ENCODE measurements around the gene PGM2. TPM values are rescaled to one million over a fixed set of nuclear protein-coding genes. Genes with fewer than 3 reads are reported as not detected.

The PGM2 gene
- total and polyA plus RNA-seq, 12 donors = 5.9 to 16.4 (median 8.8) TPM

DNA sequence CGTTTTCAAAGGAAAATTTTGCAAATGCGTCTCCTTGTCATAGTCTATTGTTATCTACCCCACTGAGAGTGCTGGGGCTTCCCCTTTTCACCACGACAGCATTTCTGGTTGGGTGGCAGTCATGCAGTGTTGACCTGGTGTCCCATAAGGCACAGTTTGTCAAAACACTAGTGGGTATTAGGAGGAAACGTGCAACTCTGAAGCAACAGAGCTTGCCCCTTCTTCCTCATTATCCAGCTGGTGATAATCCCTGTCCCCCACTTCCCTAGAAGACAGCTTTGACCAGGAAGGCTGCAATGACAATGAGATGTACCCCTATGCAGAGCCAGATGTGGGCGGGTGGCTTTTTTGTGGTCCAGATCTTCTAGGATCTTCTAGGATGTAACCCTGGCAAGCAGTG lies 66.2 kb downstream of the PGM2 start:
- H3K27ac ChIP-seq = peak overlapping the region in 5 of 10 donors; percentile 85 to 92 (median 89)
- 57 to 61% methylated on average over 5 of the region's 5 CpGs for WGBS, 2 donors
- no peaks in the 10 kb centered on the region for H3K27me3 ChIP-seq
- intact Hi-C loops (cut with DNase I) = loop anchor here in 9 of 10 donors (2.0 to 10.0 kb wide), 13 partner anchors 65 to 228 kb away; partner anchors contain the start of gene PGM2 (in 2 of the 9)
- DNase-seq (no peak), ATAC-seq (no peak)
- peaks cover 0 to 60% (median 32%) of the 10 kb centered on the region in 9 donors for H3K4me1 ChIP-seq
- H3K36me3 ChIP-seq = no peaks in the 10 kb centered on the region
- H3K9me3 ChIP-seq = no peaks in the 10 kb centered on the region
- peak overlapping the region in 5 of 10 donors; percentile 65 to 96 (median 90) for H3K4me3 ChIP-seq
- no peak for TF ChIP-seq CTCF (IDR thresholded peaks at IDR 0.05)

GRCh38 chr4:37893164-37893563 lies 66.7 kb downstream of the PGM2 start:
- Histone ChIP-seq H3K27me3 (no peaks in the 10 kb centered on the region), H3K36me3 (no peaks in the 10 kb centered on the region), H3K4me1 (peaks cover 0 to 64% (median 32%) of the 10 kb centered on the region in 9 donors), H3K4me3 (peak overlapping the region in 1 of 10 donors; percentile 89), H3K9me3 (no peaks in the 10 kb centered on the region), H3K27ac (peak overlapping the region in 2 of 10 donors; percentile 85 to 92)
- ATAC-seq (no peak), DNase-seq (no peak)
- 79 to 85% methylated on average over 3 of the region's 3 CpGs for WGBS, 2 donors
- TF ChIP-seq CTCF (IDR thresholded peaks at IDR 0.05) = no peak
- intact Hi-C loops (cut with DNase I) = loop anchor here in 9 of 10 donors (2.0 to 10.0 kb wide), 13 partner anchors 66 to 228 kb away; partner anchors contain the start of gene PGM2 (in 2 of the 9)

DNA sequence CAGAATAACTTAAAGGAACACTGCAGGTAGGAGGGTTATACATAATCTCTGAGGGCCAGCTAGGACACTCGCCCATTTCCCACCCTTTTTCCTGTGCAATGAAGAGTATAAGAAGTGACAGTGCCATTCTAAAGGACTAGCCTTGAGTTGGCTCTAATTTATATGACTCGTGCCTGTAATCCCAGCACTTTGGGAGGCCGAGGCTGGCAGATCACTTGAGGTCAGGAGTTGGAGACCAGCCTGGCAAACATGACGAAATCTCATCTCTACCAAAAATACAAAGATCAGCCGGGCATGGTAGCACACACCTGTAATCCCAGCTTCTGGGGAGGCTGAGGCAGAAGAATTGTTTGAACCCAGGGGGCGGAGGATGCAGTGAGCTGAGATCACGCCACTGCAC lies 68.8 kb downstream of the PGM2 start:
- DNase-seq (no peak), ATAC-seq (no peak)
- intact Hi-C loops (cut with DNase I) = loop anchor here in 5 of 10 donors (10.0 kb wide), 5 partner anchors 70 to 230 kb away; partner anchors contain the start of gene PGM2 (in 1 of the 5)
- no peak overlapping the region for H3K27ac ChIP-seq
- H3K4me3 ChIP-seq = no peak overlapping the region
- no peak for TF ChIP-seq CTCF (IDR thresholded peaks at IDR 0.05)
- no peaks in the 10 kb centered on the region for H3K9me3 ChIP-seq
- no peaks in the 10 kb centered on the region for H3K36me3 ChIP-seq
- WGBS, 2 donors = 79 to 83% methylated on average over 7 of the region's 7 CpGs
- peaks cover 0 to 49% (median 24%) of the 10 kb centered on the region in 9 donors for H3K4me1 ChIP-seq
- no peaks in the 10 kb centered on the region for H3K27me3 ChIP-seq

- H3K27ac ChIP-seq = no peak overlapping the region
- ATAC-seq = no peak
- intact Hi-C loops (cut with DNase I) = loop anchor here in 5 of 10 donors (10.0 kb wide), 5 partner anchors 72 to 232 kb away; partner anchors contain the start of gene PGM2 (in 1 of the 5)
- no peak for DNase-seq
- H3K4me1 ChIP-seq = peaks cover 0 to 49% (median 24%) of the 10 kb centered on the region in 9 donors
- H3K4me3 ChIP-seq = no peak overlapping the region
- no peak for TF ChIP-seq CTCF (IDR thresholded peaks at IDR 0.05)
- no peaks in the 10 kb centered on the region for H3K36me3 ChIP-seq
- H3K27me3 ChIP-seq = no peaks in the 10 kb centered on the region
- H3K9me3 ChIP-seq = no peaks in the 10 kb centered on the region
These were observed 69.8 kb downstream of the PGM2 start for GRCh38 chr4:37896206-37896860.
